Activated CD8-positive, alpha-beta memory T cell treated with anti-CD3 and anti-CD28 coated beads for 1 hour (primary cell): ENCODE measurements around the gene SFT2D2.
"Not testable (repeated sequence)": the region's sequence is repeated elsewhere in the genome, so short reads cannot be mapped to it uniquely, and the experiment has no call there.

ENCODE experiments used
- DNase-seq, 2 donors: peaks; one replicate each; pipeline ENCODE4 v3.0.0-alpha.2; 2020; ENCODE audit warnings: low read depth in 1 of 2; ENCODE audit errors: extremely low read depth in 1 of 2

SFT2D2 gene

DNA sequence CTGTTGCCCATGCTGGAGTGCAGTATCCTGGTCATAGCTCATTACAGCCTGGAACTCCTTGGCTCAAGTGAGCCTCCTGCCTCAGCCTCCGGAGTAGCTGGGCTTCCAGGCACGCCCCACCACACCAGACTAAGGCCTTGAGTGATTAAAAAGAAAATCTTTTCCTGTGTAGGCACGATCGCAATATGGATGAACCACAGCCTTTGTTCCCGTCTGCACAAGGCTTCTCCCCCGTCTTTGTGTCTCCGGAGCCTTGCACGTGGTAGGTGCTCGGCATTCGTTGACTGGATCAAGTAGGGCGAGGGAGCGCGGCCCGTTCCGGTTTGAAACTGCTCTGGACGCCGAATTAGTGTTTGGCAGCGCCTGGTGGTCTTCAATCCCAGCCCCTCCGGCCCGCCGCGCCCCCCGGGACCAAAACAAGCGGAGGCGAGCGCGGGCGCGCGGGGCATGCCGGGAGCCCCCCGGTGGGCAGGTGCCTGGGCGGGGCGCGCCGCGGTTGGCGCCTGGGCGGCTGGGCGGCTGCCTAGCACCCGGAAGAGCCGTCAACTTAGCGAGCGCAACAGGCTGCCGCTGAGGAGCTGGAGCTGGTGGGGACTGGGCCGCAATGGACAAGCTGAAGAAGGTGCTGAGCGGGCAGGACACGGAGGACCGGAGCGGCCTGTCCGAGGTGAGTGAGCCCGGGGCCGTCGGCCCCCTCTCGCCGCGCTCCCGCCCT, at the start of gene SFT2D2:
SFT2D2 (plus strand) TSS at position 529 of the 715 bp plus-strand sequence; CDS start at position 605, 76 bp downstream.
- DNase-seq = peak; percentile 32 to 70

- no peak for DNase-seq
These were observed 47.6 kb upstream of the SFT2D2 start for GRCh38 chr1:168178227-168178637.

DNA sequence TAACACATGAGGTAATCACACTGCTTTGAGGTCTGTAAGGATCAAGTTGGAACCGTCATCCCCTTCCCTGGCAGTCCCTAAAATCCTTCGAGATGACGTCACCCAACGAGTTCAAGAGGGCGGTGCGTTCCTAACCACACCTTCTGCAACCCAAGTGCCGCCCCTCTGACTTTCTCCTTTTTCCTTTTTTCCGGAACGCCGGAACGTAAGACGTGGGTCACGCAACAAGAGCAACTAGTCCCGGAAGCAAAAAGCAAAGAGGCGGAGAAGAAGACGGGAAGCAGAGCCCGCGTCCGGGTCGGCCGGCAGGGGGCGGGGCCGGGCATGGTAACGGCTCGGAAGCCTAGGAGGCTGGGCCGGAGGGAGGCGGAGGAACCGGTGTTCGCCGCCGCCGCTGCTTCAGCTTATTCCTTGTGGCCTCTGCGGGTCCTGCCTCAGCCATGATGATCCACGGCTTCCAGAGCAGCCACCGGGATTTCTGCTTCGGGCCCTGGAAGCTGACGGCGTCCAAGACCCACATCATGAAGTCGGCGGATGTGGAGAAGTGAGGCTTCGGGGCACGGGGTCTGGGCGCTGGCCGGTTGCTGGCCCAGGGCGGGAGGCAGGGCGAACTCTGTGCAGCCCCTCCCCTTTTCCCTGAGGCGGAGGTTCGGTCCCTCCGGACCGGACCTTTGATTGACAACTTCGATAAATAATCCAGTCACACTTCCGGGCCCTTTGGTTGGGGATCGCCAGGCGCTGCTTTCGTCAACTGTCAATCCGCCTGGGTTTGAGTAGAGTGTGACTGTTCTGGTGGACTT, 47.0 kb upstream of the SFT2D2 start, which contains the start of gene TIPRL:
TIPRL (plus strand) TSS at position 325 of the 800 bp plus-strand sequence; CDS start at position 441, 116 bp downstream.
- DNase-seq = peak; percentile 81 to 89

- DNase-seq = no peak
These were observed 46.2 kb upstream of the SFT2D2 start for GRCh38 chr1:168179438-168180147.

DNA sequence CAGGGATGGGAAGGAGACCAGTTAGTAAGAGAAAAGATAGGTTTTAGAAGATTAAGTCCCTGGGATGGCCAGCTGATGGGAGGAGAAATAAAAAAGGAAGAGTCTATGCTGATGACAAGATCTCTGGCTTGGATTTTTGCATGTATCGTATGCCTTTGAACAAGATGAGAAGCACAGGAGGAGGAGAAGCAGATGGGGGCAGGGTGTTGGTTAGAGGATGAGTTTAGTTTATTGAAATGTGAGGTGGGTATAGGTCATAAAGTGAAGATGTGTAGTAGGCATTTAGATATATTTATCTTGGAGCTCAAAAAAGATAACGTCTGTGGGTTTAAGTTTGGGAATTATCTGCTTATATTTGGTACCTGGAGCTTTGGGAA, 45.7 kb upstream of the SFT2D2 start:
- no peak for DNase-seq

- not testable (repeated sequence) for DNase-seq
These were observed 44.6 kb upstream of the SFT2D2 start for GRCh38 chr1:168181063-168181720.

DNA sequence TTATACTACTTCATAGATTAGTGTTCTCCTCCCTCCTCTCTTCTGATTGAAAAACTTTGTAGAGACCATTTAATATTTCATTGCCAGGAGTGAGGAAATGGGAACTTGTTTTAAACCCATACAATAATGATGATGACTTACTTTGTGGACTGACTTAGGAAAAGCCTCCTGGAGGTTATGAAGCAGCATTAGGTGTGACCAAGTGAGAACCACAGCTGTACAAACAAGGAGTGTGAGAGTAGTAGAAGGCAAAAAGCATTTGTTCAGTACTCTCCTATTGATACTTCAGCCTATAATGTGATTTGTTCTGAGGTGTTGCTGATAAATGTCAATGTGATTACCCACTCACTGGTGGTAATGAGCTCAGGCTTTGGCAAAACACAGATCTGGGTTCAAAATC, 38.6 kb upstream of the SFT2D2 start:
- DNase-seq = no peak

- DNase-seq = no peak
These were observed 35.4 kb upstream of the SFT2D2 start for GRCh38 chr1:168190403-168190802.

DNA sequence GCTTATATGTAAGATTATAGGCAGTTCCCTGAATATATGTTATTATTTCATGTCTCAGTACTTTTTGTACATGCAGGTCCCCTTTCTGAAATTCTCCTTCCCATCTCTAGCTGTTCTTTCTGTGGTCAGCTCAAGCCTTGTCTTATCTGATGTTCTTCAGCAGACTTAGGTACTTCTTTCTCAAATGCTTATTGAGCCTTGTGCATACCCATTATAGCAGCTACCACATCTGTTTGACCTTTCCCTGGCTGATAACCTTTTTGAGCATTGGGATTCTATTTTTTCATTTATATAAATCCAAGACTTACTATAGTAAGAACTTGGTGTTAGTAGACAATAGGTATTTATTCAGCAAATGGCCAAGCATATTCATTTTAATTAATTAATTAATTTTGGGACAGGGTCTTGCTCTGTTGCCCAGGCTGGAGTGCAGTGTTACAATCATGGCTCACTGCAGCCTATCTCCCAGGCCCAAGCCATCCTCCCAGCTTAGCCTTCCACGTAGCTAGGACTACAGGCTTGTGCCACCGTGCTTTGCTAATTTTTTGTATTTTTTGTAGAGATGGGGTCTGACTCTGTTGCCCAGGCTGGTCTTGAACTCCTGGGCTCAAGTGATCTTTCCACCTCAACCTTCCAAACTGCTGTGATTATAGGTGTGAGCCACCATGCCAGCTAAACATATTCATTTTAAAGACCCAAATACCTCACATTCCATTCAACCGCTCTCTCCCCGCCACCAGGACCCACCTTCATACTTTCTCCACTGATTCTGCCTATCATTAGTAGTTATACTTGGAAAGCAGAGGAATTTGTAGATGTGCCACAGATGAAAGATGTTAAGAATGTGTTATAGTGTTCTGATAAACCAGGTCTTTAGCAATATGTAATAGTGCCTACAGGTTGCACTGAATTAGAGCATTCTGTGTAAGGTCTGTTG, 30.3 kb upstream of the SFT2D2 start:
- no peak for DNase-seq

DNA sequence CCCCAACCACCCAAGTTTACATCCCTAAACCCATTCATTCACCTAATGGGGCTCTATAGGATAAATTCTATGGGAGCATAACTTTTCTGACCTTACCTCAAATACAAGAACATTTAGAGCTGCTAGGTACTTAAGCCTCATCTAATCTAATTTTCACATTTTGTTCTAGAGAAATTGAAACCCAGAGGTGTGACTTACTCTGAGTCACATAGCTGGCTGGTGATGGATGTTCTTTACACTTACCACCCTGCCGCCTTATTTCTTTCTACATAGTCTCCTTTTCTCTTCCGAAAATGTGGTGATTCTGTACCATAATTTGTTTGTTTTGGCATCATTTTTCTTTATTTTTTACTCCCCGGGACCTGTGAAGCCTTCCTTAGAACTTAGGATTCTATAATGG, 26.7 kb upstream of the SFT2D2 start:
- DNase-seq = no peak

DNA sequence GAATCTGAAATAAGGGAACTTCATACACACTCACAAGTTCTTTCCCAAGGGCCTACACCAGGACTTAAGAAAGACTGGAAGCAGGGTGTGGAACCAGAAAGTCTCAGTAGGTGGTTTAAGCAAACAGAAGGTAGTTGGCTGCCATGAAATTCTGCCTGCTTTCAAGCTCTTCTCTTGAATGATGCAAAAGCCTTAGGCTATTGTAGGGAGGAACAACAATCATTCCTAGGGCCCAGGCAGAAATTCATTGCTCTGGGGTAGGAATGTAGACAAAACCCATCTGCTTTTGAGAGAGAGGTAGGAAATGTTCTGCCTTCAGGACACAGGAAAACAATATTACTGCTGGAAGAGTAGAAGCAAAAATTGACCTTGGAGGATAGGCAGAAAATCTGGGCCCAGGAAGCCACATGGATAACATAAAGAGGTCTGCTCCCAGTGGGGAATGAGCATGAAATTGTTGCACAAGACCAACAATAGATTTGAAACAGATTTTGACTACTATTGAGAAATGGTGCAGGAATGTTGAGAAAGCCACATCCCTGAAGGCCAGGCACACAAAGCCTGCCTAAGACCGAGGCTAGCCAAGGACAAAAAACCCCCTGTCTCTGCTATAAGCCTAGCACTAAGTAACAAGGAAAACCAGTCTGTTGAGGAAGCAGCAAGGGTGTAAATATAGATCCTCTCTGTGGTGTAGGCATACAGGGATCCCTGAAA, 22.7 kb upstream of the SFT2D2 start:
- no peak for DNase-seq

DNA sequence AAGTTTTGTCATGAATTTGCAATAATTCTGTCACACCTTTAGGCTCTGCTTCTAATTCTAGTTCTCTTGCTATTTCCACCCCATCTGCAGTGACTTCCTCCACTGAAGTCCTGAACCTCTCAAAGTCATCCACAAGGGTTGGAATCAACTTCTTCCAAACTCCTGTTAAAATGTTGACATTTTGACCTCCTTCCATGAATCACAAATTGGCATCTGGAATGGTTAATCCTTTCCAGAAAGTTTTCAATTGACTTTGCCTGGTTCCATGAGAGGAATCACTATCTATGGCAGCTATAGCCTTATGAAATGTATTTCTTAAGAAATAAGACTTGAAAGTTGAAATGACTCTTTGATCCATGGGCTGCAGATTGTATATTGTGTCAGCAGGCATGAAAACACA, 19.7 kb upstream of the SFT2D2 start:
- no peak for DNase-seq

DNA sequence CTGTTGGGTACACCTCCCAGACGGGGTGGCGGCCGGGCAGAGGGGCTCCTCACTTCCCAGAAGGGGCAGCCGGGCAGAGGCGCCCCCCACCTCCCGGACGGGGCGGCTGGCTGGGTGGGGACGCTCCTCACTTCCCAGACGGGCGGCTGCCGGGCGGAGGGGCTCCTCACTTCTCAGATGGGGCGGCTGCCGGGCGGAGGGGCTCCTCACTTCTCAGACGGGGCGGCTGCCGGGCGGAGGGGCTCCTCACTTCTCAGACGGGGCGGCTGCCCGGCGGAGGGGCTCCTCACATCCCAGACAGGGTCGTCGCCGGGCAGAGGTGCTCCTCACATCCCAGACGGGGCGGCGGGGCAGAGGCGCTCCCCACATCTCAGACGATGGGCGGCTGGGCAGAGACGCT, 18.1 kb upstream of the SFT2D2 start:
- not testable (repeated sequence) for DNase-seq

DNA sequence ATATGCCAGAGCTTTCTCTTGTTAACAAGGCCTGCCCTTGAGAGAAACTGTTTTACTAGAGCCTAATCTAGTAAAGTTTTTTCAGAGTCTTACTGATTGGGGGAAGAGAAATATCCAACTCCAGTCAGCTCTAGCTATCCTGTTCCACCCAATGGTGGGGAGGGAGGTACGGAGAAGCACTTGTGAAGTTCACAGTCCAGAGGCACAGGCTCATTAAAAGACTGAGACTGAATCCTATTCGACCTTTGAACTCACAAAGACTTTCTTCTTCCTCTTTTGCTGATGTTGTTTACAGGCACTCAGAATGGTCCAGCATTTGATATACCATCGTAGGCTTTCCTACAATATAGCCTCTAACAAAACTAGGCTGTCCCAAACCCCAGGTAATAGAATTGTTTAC, 15.5 kb upstream of the SFT2D2 start:
- no peak for DNase-seq

DNA sequence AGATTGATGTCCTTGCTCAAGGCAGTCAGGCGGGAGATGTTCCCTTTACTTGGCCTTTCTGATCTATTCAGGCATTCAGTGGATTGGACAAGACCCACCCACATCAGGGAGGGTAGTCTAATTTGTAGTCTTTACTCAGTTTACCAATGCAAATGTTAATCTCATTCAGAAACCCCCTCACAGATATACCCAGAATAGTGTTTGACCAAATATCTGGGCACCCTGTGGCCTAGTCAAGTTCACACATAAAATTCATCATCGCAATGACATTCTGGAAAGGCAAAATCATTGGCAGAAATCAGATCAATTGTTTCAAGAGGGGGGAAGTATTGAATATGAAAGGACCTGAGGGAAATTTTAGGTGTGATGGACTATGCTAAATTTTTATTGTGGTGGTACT, 12.5 kb upstream of the SFT2D2 start:
- DNase-seq = no peak

GRCh38 chr1:168216171-168216570, 9.6 kb upstream of the SFT2D2 start:
- no peak for DNase-seq

GRCh38 chr1:168217664-168218063, 8.1 kb upstream of the SFT2D2 start:
- no peak for DNase-seq

DNA sequence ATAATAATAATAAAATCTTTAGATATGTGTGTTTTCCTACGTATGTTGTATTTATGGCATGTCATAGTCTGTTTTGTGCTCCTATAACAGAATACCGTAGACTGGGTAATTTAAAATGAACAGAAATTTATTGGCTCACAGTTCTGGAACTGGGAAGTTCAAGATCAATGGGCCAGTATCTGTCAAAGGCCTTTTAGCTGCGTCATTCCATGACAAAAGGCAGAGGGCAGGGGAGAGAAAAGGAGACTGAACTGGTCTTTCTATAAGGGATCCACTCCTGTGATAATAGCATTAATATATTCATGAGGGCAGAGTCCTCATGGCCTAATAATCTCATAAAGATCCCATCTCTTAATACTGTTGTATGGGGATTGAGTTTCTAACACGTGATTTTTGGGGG, 7.1 kb upstream of the SFT2D2 start:
- DNase-seq = no peak

DNA sequence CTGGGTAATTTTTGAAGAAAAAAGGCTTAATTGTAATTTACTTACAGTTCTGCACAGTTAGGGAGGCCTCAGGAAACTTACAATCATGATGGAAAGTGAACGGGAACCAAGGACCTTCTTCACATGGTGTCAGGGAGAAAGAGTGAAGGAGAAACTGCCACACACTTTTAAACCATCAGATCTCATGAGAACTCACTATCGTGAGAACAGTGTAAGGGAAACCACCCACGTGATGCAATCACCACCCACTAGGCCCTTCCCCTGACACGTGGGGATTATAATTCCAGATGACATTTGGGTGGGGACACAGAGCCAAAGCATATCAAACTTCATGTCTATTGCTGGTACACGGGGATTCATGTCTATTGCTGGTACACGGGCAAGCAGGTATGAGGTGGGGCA, 5.3 kb upstream of the SFT2D2 start:
- DNase-seq = no peak
